Lower lobe of right lung (tissue), 2 donors: ENCODE results near the gene CEP95. TPM values are rescaled to one million over a fixed set of nuclear protein-coding genes. Genes with fewer than 3 reads are reported as not detected.

Source experiments
- ATAC-seq, 2 donors: fragments of 200-7000 bp; cut with Tn5 transposase; one replicate each; pipeline ENCODE4 v1.9.1; 2020 to 2022; ENCODE audit warnings: mild to moderate bottlenecking in 2 of 2, moderate library complexity in 2 of 2
- DNase-seq: peaks from one replicate; pipeline ENCODE4 v3.0.0-alpha.2; 2020
- H3K27ac ChIP-seq: fragments of 200-600 bp; one replicate; pipeline ENCODE4 v1.8.0; 2022
- H3K27me3 ChIP-seq: fragments of 200-600 bp; one replicate; pipeline ENCODE4 v1.8.0; 2022; ENCODE audit warnings: low read depth
- H3K36me3 ChIP-seq: fragments of 200-600 bp; one replicate; pipeline ENCODE4 v1.8.0; 2022; ENCODE audit warnings: mild to moderate bottlenecking
- H3K4me1 ChIP-seq: fragments of 200-600 bp; one replicate; pipeline ENCODE4 v1.8.0; 2022
- H3K4me3 ChIP-seq: fragments of 200-600 bp; one replicate; pipeline ENCODE4 v1.8.0; 2022; ENCODE audit warnings: mild to moderate bottlenecking
- H3K9me3 ChIP-seq: fragments of 200-600 bp; one replicate; pipeline ENCODE4 v1.8.0; 2022
- CTCF ChIP-seq: fragments of 200-600 bp; IDR thresholded peaks from one replicate; pipeline ENCODE4 v1.8.0; 2022; ENCODE audit warnings: antibody characterized with exemption, mild to moderate bottlenecking
- intact Hi-C: fragments of 100-400 bp; cut with DNase I; formaldehyde crosslinking; loops from one replicate; pipeline ENCODE4 v1.11.0; 2022
- total RNA-seq: library from RNA; stranded (reverse); fragmentation: NEBNext Ultra II Directional; extraction: Animal tissue kit (Norgen Biotek cat#: 25700); gene quantifications from one replicate; pipeline ENCODE4 v1.2.1, GENCODE V29; 2021
- donor health status: DM: no; HTN: yes; CAD: no; lungs with severe emphysema.

Gene CEP95
- total RNA-seq, 1 donor from 2014 or later = 34.2 TPM

- peak in 1 of 2 donors; percentile 56 for ATAC-seq
- H3K4me3 ChIP-seq = no peak overlapping the region
- no peak overlapping the region for H3K27ac ChIP-seq
- H3K36me3 ChIP-seq = peaks cover 72% of the 10 kb centered on the region
- no peaks in the 10 kb centered on the region for H3K27me3 ChIP-seq
- intact Hi-C loops = no loop called here
- H3K9me3 ChIP-seq = no peaks in the 10 kb centered on the region
- H3K4me1 ChIP-seq = peaks cover 12% of the 10 kb centered on the region
- no peak for TF ChIP-seq CTCF
- no peak for DNase-seq
These were observed 58.8 kb downstream of the CEP95 start for GRCh38 chr17:64565563-64565962.

GRCh38 chr17:64571746-64572145 lies 65.0 kb downstream of the CEP95 start:
- ATAC-seq (no peak), DNase-seq (no peak)
- Histone ChIP-seq H3K9me3 (no peaks in the 10 kb centered on the region), H3K27me3 (no peaks in the 10 kb centered on the region), H3K36me3 (peaks cover 58% of the 10 kb centered on the region), H3K4me3 (no peak overlapping the region), H3K4me1 (peaks cover 14% of the 10 kb centered on the region), H3K27ac (no peak overlapping the region)
- no peak for TF ChIP-seq CTCF
- intact Hi-C loops = no loop called here

DNA sequence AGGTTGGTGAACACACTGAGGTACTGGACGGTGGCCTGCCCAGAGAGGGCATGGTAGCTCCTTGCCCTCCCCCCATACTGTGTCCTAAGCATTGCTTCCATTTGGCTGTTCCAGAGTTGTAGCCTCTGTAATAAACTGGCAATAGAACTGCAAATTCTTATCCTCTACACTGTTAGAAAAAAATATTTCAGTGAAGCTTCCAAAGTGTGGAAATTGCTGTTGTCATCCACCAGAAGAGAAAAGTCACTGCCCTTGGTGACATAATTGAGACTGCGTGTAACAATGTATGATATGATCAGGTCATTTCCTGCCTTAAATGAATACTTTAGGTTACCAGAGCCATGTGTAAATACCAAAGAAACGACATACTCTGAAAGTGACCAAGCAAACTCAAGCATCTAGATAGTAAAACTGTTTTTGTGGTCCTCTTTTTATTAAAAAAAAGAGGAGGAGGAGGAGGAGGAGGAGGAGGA lies 65.9 kb downstream of the CEP95 start:
- TF ChIP-seq CTCF = no peak
- H3K27ac ChIP-seq = no peak overlapping the region
- intact Hi-C loops = no loop called here
- ATAC-seq (peak in 1 of 2 donors; percentile 25), DNase-seq (no peak)
- H3K27me3 ChIP-seq = no peaks in the 10 kb centered on the region
- H3K9me3 ChIP-seq = no peaks in the 10 kb centered on the region
- peaks cover 14% of the 10 kb centered on the region for H3K4me1 ChIP-seq
- peaks cover 66% of the 10 kb centered on the region for H3K36me3 ChIP-seq
- no peak overlapping the region for H3K4me3 ChIP-seq

- Histone ChIP-seq H3K36me3 (peaks cover 68% of the 10 kb centered on the region), H3K27me3 (no peaks in the 10 kb centered on the region)
These were observed 66.4 kb downstream of the CEP95 start for GRCh38 chr17:64573214-64573613.

GRCh38 chr17:64574646-64575045 lies 67.9 kb downstream of the CEP95 start:
- no peaks in the 10 kb centered on the region for H3K27me3 ChIP-seq
- ATAC-seq = no peak

More at GRCh38 chr17:64573214-64573613, 66.4 kb downstream of the CEP95 start:
- intact Hi-C loops = no loop called here
- H3K4me1 ChIP-seq = peaks cover 14% of the 10 kb centered on the region
- no peak for ATAC-seq
- no peak for TF ChIP-seq CTCF
- H3K9me3 ChIP-seq = no peaks in the 10 kb centered on the region
- no peak for DNase-seq
- no peak overlapping the region for H3K4me3 ChIP-seq
- peak overlapping the region; percentile 9 for H3K27ac ChIP-seq

More at GRCh38 chr17:64574646-64575045, 67.9 kb downstream of the CEP95 start:
- no peak for DNase-seq
- TF ChIP-seq CTCF = no peak
- Histone ChIP-seq H3K9me3 (no peaks in the 10 kb centered on the region), H3K4me3 (no peak overlapping the region), H3K4me1 (peaks cover 14% of the 10 kb centered on the region), H3K36me3 (peaks cover 69% of the 10 kb centered on the region), H3K27ac (no peak overlapping the region)
- intact Hi-C loops = no loop called here
